K562 (cell line): ENCODE results near the gene E2F2. TPM values are rescaled to one million over a fixed set of nuclear protein-coding genes. Genes with fewer than 3 reads are reported as not detected.

Experiments
- E2F5 ChIP-seq: sonication (generic); formaldehyde crosslinking; IDR thresholded peaks from 2 replicates; pipeline ENCODE4 v1.8.0; 2022; ENCODE audit warnings: mild to moderate bottlenecking, missing genetic modification reagents
- FOXP1 ChIP-seq: sonication (generic); formaldehyde crosslinking; IDR thresholded peaks from 2 replicates; pipeline ENCODE4 v1.8.0; 2022; ENCODE audit warnings: mild to moderate bottlenecking, missing genetic modification reagents
- HDAC1 ChIP-seq, 2 experiments: fragments of 450-650 bp; IDR thresholded peaks; 2 replicates each; pipeline ENCODE4 v1.6.1; 2016 to 2017; ENCODE audit warnings: inconsistent platforms in 1 of 2, mild to moderate bottlenecking in 1 of 2, moderate library complexity in 1 of 2
- ID3 ChIP-seq, 2 experiments: fragments of 250-450 bp in 1 of 2; fragments of 450-650 bp in 1 of 2; sonication (Bioruptor Pico) in 1 of 2; IDR thresholded peaks; 2 replicates each; pipeline versions ENCODE4 v1.6.1 to v1.8.0; 2016 to 2021; ENCODE audit warnings: mild to moderate bottlenecking in 2 of 2, moderate library complexity in 2 of 2, missing compliant biosample characterization in 1 of 2, missing genetic modification characterization in 1 of 2
- SIRT6 ChIP-seq: IDR thresholded peaks from one replicate; pipeline ENCODE4 v1.6.1; 2012; ENCODE audit warnings: low read depth, mild to moderate bottlenecking, control low read depth, inconsistent platforms, low read length, moderate library complexity
- TAF15 ChIP-seq: fragments of 200-400 bp; formaldehyde crosslinking; IDR thresholded peaks from 2 replicates; pipeline ENCODE4 v1.6.1; 2017; ENCODE audit warnings: mild to moderate bottlenecking, low read depth, low read length, moderate library complexity
- TBL1XR1 ChIP-seq, 2 experiments: IDR thresholded peaks; 2 replicates each; pipeline ENCODE4 v1.6.1; 2012; ENCODE audit warnings: improper control_type of control experiment in 2 of 2, low read length in 2 of 2, mild to moderate bottlenecking in 1 of 2
- TOE1 ChIP-seq, 2 experiments: fragments of 450-650 bp in 1 of 2; sonication (generic) in 1 of 2; formaldehyde crosslinking in 1 of 2; IDR thresholded peaks; 2 replicates each; pipeline versions ENCODE4 v1.7.1 to v1.8.0; 2016 to 2022; ENCODE audit warnings: borderline replicate concordance in 2 of 2, mild to moderate bottlenecking in 2 of 2, antibody characterized with exemption in 1 of 2, inconsistent platforms in 1 of 2, low read depth in 1 of 2, missing genetic modification reagents in 1 of 2, moderate library complexity in 1 of 2
- USF1 ChIP-seq: sonication (generic); formaldehyde crosslinking; IDR thresholded peaks from 2 replicates; pipeline ENCODE4 v1.9.0; 2022; ENCODE audit warnings: mild to moderate bottlenecking, missing genetic modification reagents
- ZNF561 ChIP-seq: fragments of 450-650 bp; formaldehyde crosslinking; conservative IDR thresholded peaks from 2 replicates; pipeline ENCODE4 v1.4.0; 2020; ENCODE audit warnings: mild to moderate bottlenecking, moderate library complexity
- ZSCAN29 ChIP-seq: fragments of 450-650 bp; IDR thresholded peaks from 2 replicates; pipeline ENCODE4 v1.6.1; 2017
- polyA plus RNA-seq, 8 experiments: library from polyadenylated mRNA; depleted of rRNA in 4 of 8; stranded (reverse) in 5 of 8; unstranded in 3 of 8; fragments of >200 nt; fragmentation: Nextera tagmentation in 2 of 8; fragmentation: Illumina TruSeq in 1 of 8; extraction: Ambion mirVana in 2 of 8; extraction: Trizol in 1 of 8; gene quantifications; 2 replicates each; pipeline versions ENCODE4 v1.2.1 to v1.2.3, GENCODE V29; 2011 to 2014; ENCODE audit warnings: inconsistent platforms in 1 of 8, missing spikeins in 1 of 8
- total RNA-seq, 7 experiments: library from RNA; depleted of rRNA in 6 of 7; stranded (reverse); fragments of >200 nt in 6 of 7; fragmentation: Illumina TruSeq in 2 of 7; extraction: Trizol in 2 of 7; gene quantifications; 2 replicates each; pipeline versions ENCODE4 v1.2.1 to v1.2.3, GENCODE V29; 2011 to 2021; ENCODE audit warnings: low replicate concordance in 1 of 7
- TF ChIP-seq, protein P1 (sequence below): fragments of 250-450 bp; sonication (Bioruptor Pico); IDR thresholded peaks from 2 replicates; pipeline ENCODE4 v1.4.0; 2020; ENCODE audit warnings: mild to moderate bottlenecking
- TF ChIP-seq, protein P2 (sequence below), 2 experiments: fragments of 450-650 bp; formaldehyde crosslinking in 1 of 2; IDR thresholded peaks; 2 replicates each; pipeline versions ENCODE4 v1.4.0 to v1.6.1; 2014 to 2020; ENCODE audit warnings: mild to moderate bottlenecking in 2 of 2, borderline replicate concordance in 1 of 2, low read depth in 1 of 2

The E2F2 gene
- total and polyA plus RNA-seq, 9 of the 15 experiments (the other 6 are each of a cell fraction or from before 2014, with no cell fraction given), result 3.1 to 25.3 (median 11.4) TPM

DNA sequence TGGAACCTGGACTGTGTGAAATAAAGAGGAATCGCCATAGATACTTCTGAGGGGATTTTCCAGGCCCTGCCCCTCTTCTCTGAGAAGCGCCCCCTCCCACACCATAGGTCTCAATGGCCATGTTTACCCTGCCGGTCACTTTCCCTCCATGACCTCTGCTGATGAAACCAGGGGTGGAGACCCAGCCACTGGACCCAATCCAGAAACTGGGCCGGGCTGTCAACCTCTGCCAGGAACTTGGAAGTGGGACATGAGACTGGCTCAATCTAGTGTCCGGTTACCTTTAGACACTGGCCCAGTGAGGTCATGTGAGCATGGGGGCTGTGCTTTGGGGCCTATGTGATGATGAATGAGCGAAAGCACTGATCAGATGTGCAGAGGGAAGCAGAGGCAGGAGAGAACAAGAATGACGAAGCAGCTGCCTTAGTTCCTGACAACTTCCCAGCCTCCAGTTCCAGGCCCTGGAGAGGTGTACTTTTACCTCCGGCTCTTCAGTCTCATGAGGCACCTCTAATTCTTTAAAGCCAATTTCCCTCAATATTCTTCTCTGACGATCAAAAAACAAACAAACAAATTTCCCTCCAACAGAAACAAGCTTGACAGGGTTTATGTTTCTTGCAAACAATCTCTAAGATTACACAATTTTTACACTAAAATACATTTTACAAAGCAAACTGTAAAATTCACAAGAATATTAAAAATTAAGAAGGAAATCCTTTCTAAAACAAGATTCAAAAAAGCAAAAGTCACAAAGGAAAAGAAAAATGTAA is 52.0 kb downstream of the E2F2 start (continued):
- TF ChIP-seq E2F5 (CRISPR knock-in tag) (no peak), ZNF561 (CRISPR knock-in tag) (no peak), ZSCAN29 (no peak), FOXP1 (CRISPR knock-in tag) (no peak), TBL1XR1 (IDR thresholded peaks at IDR 0.05; ENCODE audit: low read length in 2 of 2) (no peak; a peak in 1 of 4 replicates), HDAC1 (IDR thresholded peaks at IDR 0.05) (peak in 1 of 2 experiments; percentile 75; a peak in 1 of 4 replicates), SIRT6 (no peak), TOE1 (IDR thresholded peaks at IDR 0.05; ENCODE audit: borderline replicate concordance) (peak; percentile 91), TOE1 (CRISPR knock-in tag; IDR thresholded peaks at IDR 0.05; ENCODE audit: borderline replicate concordance, low read depth) (no peak), USF1 (CRISPR knock-in tag) (peak; percentile 93), ID3 (CRISPR knock-in tag; IDR thresholded peaks at IDR 0.05) (no peak), ID3 (tag; IDR thresholded peaks at IDR 0.05) (no peak), TAF15 (no peak)
- TF ChIP-seq, protein P1, sequence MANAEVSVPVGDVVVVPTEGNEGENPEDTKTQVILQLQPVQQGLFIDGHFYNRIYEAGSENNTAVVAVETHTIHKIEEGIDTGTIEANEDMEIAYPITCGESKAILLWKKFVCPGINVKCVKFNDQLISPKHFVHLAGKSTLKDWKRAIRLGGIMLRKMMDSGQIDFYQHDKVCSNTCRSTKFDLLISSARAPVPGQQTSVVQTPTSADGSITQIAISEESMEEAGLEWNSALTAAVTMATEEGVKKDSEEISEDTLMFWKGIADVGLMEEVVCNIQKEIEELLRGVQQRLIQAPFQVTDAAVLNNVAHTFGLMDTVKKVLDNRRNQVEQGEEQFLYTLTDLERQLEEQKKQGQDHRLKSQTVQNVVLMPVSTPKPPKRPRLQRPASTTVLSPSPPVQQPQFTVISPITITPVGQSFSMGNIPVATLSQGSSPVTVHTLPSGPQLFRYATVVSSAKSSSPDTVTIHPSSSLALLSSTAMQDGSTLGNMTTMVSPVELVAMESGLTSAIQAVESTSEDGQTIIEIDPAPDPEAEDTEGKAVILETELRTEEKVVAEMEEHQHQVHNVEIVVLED, result 0 out of 2 replicates have a peak, but pooled peaks have one; percentile 5
- TF ChIP-seq, protein P2, sequence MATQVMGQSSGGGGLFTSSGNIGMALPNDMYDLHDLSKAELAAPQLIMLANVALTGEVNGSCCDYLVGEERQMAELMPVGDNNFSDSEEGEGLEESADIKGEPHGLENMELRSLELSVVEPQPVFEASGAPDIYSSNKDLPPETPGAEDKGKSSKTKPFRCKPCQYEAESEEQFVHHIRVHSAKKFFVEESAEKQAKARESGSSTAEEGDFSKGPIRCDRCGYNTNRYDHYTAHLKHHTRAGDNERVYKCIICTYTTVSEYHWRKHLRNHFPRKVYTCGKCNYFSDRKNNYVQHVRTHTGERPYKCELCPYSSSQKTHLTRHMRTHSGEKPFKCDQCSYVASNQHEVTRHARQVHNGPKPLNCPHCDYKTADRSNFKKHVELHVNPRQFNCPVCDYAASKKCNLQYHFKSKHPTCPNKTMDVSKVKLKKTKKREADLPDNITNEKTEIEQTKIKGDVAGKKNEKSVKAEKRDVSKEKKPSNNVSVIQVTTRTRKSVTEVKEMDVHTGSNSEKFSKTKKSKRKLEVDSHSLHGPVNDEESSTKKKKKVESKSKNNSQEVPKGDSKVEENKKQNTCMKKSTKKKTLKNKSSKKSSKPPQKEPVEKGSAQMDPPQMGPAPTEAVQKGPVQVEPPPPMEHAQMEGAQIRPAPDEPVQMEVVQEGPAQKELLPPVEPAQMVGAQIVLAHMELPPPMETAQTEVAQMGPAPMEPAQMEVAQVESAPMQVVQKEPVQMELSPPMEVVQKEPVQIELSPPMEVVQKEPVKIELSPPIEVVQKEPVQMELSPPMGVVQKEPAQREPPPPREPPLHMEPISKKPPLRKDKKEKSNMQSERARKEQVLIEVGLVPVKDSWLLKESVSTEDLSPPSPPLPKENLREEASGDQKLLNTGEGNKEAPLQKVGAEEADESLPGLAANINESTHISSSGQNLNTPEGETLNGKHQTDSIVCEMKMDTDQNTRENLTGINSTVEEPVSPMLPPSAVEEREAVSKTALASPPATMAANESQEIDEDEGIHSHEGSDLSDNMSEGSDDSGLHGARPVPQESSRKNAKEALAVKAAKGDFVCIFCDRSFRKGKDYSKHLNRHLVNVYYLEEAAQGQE (IDR thresholded peaks at IDR 0.05; ENCODE audit: borderline replicate concordance), result peak; percentile 96
- TF ChIP-seq, protein P2 (CRISPR knock-in tag; IDR thresholded peaks at IDR 0.05; ENCODE audit: low read depth), result peak; percentile 57; the same call in 1 of the 2 replicates
